SU-DHL-6 (cell line): ENCODE measurements around the gene SARM1.

Experiments used
- EZH2phosphoT487 ChIP-seq: fragments of 200-600 bp; sonication (generic), shearing (Covaris generic); conservative IDR thresholded peaks from 2 replicates; pipeline ENCODE4 v1.6.1; 2018; ENCODE audit warnings: mild to moderate bottlenecking, antibody characterized with exemption, low read length, moderate library complexity, mixed read lengths
- TF ChIP-seq, protein P1 (sequence below): fragments of 200-600 bp; sonication (generic); IDR thresholded peaks from one replicate; pipeline ENCODE4 v1.5.1; 2017; ENCODE audit warnings: antibody characterized with exemption, mild to moderate bottlenecking, low read length, moderate library complexity; ENCODE audit not compliant: insufficient read depth, poor library complexity, severe bottlenecking

DNA sequence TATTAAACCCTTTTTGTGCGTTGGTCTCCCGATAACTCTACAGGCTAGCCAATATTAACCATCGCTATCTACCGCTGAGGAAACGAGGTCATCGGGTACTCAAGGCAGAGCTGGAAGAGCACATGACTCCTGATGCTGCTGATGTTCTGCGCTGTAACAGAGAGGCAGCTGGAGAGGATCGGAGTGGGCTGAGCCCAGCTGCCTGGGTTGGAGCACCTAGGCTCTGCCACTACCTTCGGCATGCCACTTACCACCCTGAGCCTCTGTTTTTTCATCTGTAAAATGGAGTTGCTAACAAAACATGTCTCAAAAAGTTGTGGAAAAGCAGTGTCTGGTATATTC lies 35.0 kb downstream of the SARM1 start:
- TF ChIP-seq, protein P1, sequence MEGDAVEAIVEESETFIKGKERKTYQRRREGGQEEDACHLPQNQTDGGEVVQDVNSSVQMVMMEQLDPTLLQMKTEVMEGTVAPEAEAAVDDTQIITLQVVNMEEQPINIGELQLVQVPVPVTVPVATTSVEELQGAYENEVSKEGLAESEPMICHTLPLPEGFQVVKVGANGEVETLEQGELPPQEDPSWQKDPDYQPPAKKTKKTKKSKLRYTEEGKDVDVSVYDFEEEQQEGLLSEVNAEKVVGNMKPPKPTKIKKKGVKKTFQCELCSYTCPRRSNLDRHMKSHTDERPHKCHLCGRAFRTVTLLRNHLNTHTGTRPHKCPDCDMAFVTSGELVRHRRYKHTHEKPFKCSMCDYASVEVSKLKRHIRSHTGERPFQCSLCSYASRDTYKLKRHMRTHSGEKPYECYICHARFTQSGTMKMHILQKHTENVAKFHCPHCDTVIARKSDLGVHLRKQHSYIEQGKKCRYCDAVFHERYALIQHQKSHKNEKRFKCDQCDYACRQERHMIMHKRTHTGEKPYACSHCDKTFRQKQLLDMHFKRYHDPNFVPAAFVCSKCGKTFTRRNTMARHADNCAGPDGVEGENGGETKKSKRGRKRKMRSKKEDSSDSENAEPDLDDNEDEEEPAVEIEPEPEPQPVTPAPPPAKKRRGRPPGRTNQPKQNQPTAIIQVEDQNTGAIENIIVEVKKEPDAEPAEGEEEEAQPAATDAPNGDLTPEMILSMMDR: no peak
- TF ChIP-seq EZH2phosphoT487: no peak
